H1 (cell line): ENCODE results near the gene TFRC. TPM values are rescaled to one million over a fixed set of nuclear protein-coding genes. Genes with fewer than 3 reads are reported as not detected.

ENCODE experiments used
- CTCF ChIA-PET: fragments of 300-600 bp; sonication (Branson Sonifier 250); formaldehyde crosslinking; loops from one replicate; lab custom pipeline; 2021; ENCODE audit not compliant: partially characterized antibody; lab: Charles Lee
- POLR2A ChIA-PET: fragments of 300-600 bp; sonication (Branson Sonifier 250); formaldehyde crosslinking; loops from one replicate; lab custom pipeline; 2021; ENCODE audit warnings: inconsistent platforms; ENCODE audit not compliant: partially characterized antibody; lab: Charles Lee
- DNase-seq, 2 experiments: peaks; one replicate each; pipeline versions ENCODE4 v3.0.0 to v3.0.0-alpha.2; 2010 to 2022; ENCODE audit warnings: low spot score in 2 of 2, low read depth in 1 of 2, mixed read lengths in 1 of 2
- FAIRE-seq: peaks from 2 replicates; lab custom pipeline; 2011; peaks lifted over from hg19 to GRCh38; lab: Jason Lieb, UNC
- H2AFZ ChIP-seq: 2 replicates; pipeline ENCODE4 v1.8.1; 2012; ENCODE audit warnings: low read length, inconsistent platforms
- H2AK5ac ChIP-seq: 2 replicates; pipeline ENCODE4 v1.6.1; 2013; ENCODE audit warnings: low read depth, low read length
- H2BK120ac ChIP-seq: replicated peaks from 2 replicates; pipeline ENCODE3; 2013; ENCODE audit warnings: low read depth, low read length, inconsistent platforms
- H2BK12ac ChIP-seq: 2 replicates; pipeline ENCODE4 v1.6.1; 2013; ENCODE audit warnings: low read depth, low read length
- H2BK15ac ChIP-seq: 2 replicates; pipeline ENCODE4 v1.6.1; 2013; ENCODE audit warnings: low read length
- H2BK20ac ChIP-seq: 2 replicates; pipeline ENCODE4 v1.6.1; 2013; ENCODE audit warnings: low read length
- H2BK5ac ChIP-seq: 2 replicates; pipeline ENCODE4 v1.6.1; 2013; ENCODE audit warnings: low read depth, low read length
- H3K14ac ChIP-seq: 2 replicates; pipeline ENCODE4 v1.6.1; 2013; ENCODE audit warnings: inconsistent platforms; ENCODE audit not compliant: insufficient read length
- H3K18ac ChIP-seq: 2 replicates; pipeline ENCODE4 v1.6.1; 2013; ENCODE audit warnings: low read length; ENCODE audit errors: extremely low read depth
- H3K23ac ChIP-seq: 2 replicates; pipeline ENCODE4 v1.6.1; 2013; ENCODE audit warnings: inconsistent platforms; ENCODE audit not compliant: insufficient read length
- H3K23me2 ChIP-seq: 2 replicates; pipeline ENCODE4 v1.6.1; 2013; ENCODE audit warnings: low read depth, low read length
- H3K27ac ChIP-seq: 2 replicates; pipeline ENCODE4 v1.6.1; 2011; ENCODE audit warnings: low read depth, low read length, inconsistent platforms
- H3K27me3 ChIP-seq, 4 experiments: replicated peaks in 1 of 4; 1 replicate in 1 of 4; 2 replicates in 3 of 4; pipeline versions ENCODE4 v1.6.1 to v1.8.1; 2011 to 2013; ENCODE audit warnings: low read length in 3 of 4, mild to moderate bottlenecking in 3 of 4, inconsistent platforms in 2 of 4, mixed read lengths in 2 of 4, moderate library complexity in 1 of 4; ENCODE audit not compliant: control insufficient read depth in 3 of 4, insufficient read depth in 3 of 4; ENCODE audit errors: extremely low read depth in 1 of 4
- H3K36me3 ChIP-seq, 4 experiments: 2 replicates each; pipeline versions ENCODE4 v1.6.1 to v1.8.1; 2011 to 2013; ENCODE audit warnings: mild to moderate bottlenecking in 4 of 4, low read length in 3 of 4, moderate library complexity in 2 of 4, control low read depth in 1 of 4, inconsistent platforms in 1 of 4; ENCODE audit not compliant: insufficient read depth in 4 of 4, control insufficient read depth in 2 of 4
- H3K4ac ChIP-seq: replicated peaks from 2 replicates; pipeline ENCODE3; 2013; ENCODE audit warnings: low read length, low read depth, mixed read lengths, inconsistent platforms; ENCODE audit not compliant: insufficient read length
- H3K4me1 ChIP-seq, 4 experiments: replicated peaks in 1 of 4; 1 replicate in 1 of 4; 2 replicates in 3 of 4; pipeline versions ENCODE4 v1.6.1 to v1.8.1; 2011 to 2013; ENCODE audit warnings: low read length in 3 of 4, inconsistent platforms in 2 of 4, mixed read lengths in 1 of 4; ENCODE audit not compliant: insufficient read depth in 4 of 4, control insufficient read depth in 3 of 4
- H3K4me2 ChIP-seq, 2 experiments: 2 replicates each; pipeline versions ENCODE4 v1.6.1 to v1.8.1; 2011 to 2013; ENCODE audit warnings: low read depth in 2 of 2, low read length in 2 of 2, control low read depth in 1 of 2, inconsistent platforms in 1 of 2, mild to moderate bottlenecking in 1 of 2; ENCODE audit not compliant: insufficient read depth in 1 of 2
- H3K4me3 ChIP-seq, 4 experiments: fragments of 200-600, 300-600 bp in 1 of 4; sonication (generic), shearing (Covaris generic), sonication (Bioruptor Twin) in 1 of 4; 2 replicates each; pipeline versions ENCODE4 v1.5.1 to v1.8.1; 2011 to 2016; ENCODE audit warnings: low read length in 4 of 4, low read depth in 3 of 4, control low read depth in 2 of 4, inconsistent platforms in 2 of 4, mild to moderate bottlenecking in 2 of 4, mixed read lengths in 1 of 4, moderate library complexity in 1 of 4; ENCODE audit not compliant: insufficient read depth in 2 of 4; ENCODE audit errors: extremely low read depth in 1 of 4
- H3K56ac ChIP-seq: replicated peaks from 2 replicates; pipeline ENCODE3; 2013; ENCODE audit warnings: low read depth, mild to moderate bottlenecking, mixed read lengths, low read length, inconsistent platforms; ENCODE audit not compliant: insufficient read length
- H3K79me1 ChIP-seq: 2 replicates; pipeline ENCODE4 v1.6.1; 2013; ENCODE audit warnings: low read depth, low read length, control low read depth
- H3K79me2 ChIP-seq, 2 experiments: 2 replicates each; pipeline versions ENCODE4 v1.6.1 to v1.8.1; 2012 to 2013; ENCODE audit warnings: low read length in 2 of 2, mild to moderate bottlenecking in 2 of 2, inconsistent platforms in 1 of 2; ENCODE audit not compliant: insufficient read depth in 2 of 2, control insufficient read depth in 1 of 2
- H3K9ac ChIP-seq, 4 experiments: replicated peaks in 1 of 4; 1 replicate in 1 of 4; 2 replicates in 3 of 4; pipeline versions ENCODE4 v1.6.1 to v1.8.1; 2011 to 2013; ENCODE audit warnings: low read depth in 3 of 4, low read length in 3 of 4, control low read depth in 2 of 4, mild to moderate bottlenecking in 2 of 4, moderate library complexity in 2 of 4, inconsistent platforms in 1 of 4; ENCODE audit errors: extremely low read depth in 1 of 4
- H3K9me3 ChIP-seq, 2 experiments: 2 replicates each; pipeline versions ENCODE4 v1.6.1 to v1.8.1; 2012 to 2013; ENCODE audit warnings: mild to moderate bottlenecking in 2 of 2, moderate library complexity in 2 of 2, control low read depth in 1 of 2, inconsistent platforms in 1 of 2, low read depth in 1 of 2, low read length in 1 of 2, mixed read lengths in 1 of 2; ENCODE audit not compliant: insufficient read depth in 2 of 2
- H4K20me1 ChIP-seq, 2 experiments: replicated peaks in 1 of 2; 2 replicates each; pipeline versions ENCODE3 to v1.8.1; 2011 to 2013; ENCODE audit warnings: inconsistent platforms in 2 of 2, low read length in 2 of 2, mild to moderate bottlenecking in 1 of 2; ENCODE audit not compliant: insufficient read depth in 2 of 2, control insufficient read depth in 1 of 2
- H4K5ac ChIP-seq: 2 replicates; pipeline ENCODE4 v1.6.1; 2013; ENCODE audit warnings: low read length, low read depth, mixed read lengths, inconsistent platforms; ENCODE audit not compliant: insufficient read length
- H4K8ac ChIP-seq: 2 replicates; pipeline ENCODE4 v1.8.0; 2013; ENCODE audit warnings: mild to moderate bottlenecking, moderate library complexity, low read length, inconsistent platforms; ENCODE audit not compliant: insufficient read depth; ENCODE audit errors: extremely low read depth
- H4K91ac ChIP-seq: replicated peaks from 2 replicates; pipeline ENCODE3; 2013; ENCODE audit warnings: low read length, mixed read lengths, inconsistent platforms; ENCODE audit not compliant: insufficient read length
- CBX8 ChIP-seq: fragments of 300-800, 300-1000 bp; sonication (generic); IDR thresholded peaks from 2 replicates; pipeline ENCODE4 v1.7.1; 2016; ENCODE audit warnings: low read depth, low read length, borderline replicate concordance
- EGR1 ChIP-seq: IDR thresholded peaks from 2 replicates; pipeline ENCODE4 v1.6.1; 2011; ENCODE audit warnings: low read depth, low read length, borderline replicate concordance
- HDAC6 ChIP-seq: IDR thresholded peaks from one replicate; pipeline ENCODE4 v1.7.1; 2012; ENCODE audit warnings: low read depth, mild to moderate bottlenecking, inconsistent platforms, low read length, moderate library complexity
- JUN ChIP-seq: IDR thresholded peaks from 2 replicates; pipeline ENCODE4 v1.6.1; 2011; ENCODE audit warnings: low read depth, mild to moderate bottlenecking, improper control_type of control experiment, low read length
- POLR2A ChIP-seq, 2 experiments: IDR thresholded peaks; 1 replicate in 1 of 2; 2 replicates in 1 of 2; pipeline ENCODE4 v1.6.1; 2011; ENCODE audit warnings: low read depth in 2 of 2, low read length in 2 of 2, mild to moderate bottlenecking in 2 of 2; ENCODE audit errors: control extremely low read depth in 1 of 2
- RXRA ChIP-seq: IDR thresholded peaks from 2 replicates; pipeline ENCODE4 v1.6.1; 2011; ENCODE audit warnings: low read depth, mild to moderate bottlenecking, low read length, moderate library complexity; ENCODE audit not compliant: insufficient read depth
- TAF1 ChIP-seq: IDR thresholded peaks from 2 replicates; pipeline ENCODE4 v1.6.1; 2011; ENCODE audit warnings: mild to moderate bottlenecking, low read depth, low read length
- WGBS, 2 experiments: shearing (Covaris generic) in 1 of 2; methylation state at CpG; one replicate each; pipeline versions ENCODE4 v1.1.6 to v1.1.7; 2013 to 2015; ENCODE audit warnings: low lambda C conversion rate in 2 of 2, mixed read lengths in 2 of 2, inconsistent platforms in 1 of 2, low coverage in 1 of 2, missing lambda C conversion rate in 1 of 2; ENCODE audit not compliant: insufficient replicate concordance in 2 of 2, insufficient coverage in 1 of 2, insufficient read length in 1 of 2; ENCODE audit errors: extremely low coverage in 1 of 2, missing lambda C conversion rate in 1 of 2; 5-methylcytosine and 5-hydroxymethylcytosine counted together
- polyA plus RNA-seq, 7 experiments: library from polyadenylated mRNA; depleted of rRNA in 3 of 7; stranded (reverse) in 5 of 7; unstranded in 2 of 7; fragments of >200 nt in 5 of 7; fragments of 200-250 nt in 2 of 7; gene quantifications; 1 replicate in 5 of 7; 2 replicates in 1 of 7; 4 replicates in 1 of 7; pipeline versions ENCODE4 v1.2.1 to v1.2.3, GENCODE V29; 2011 to 2013; ENCODE audit warnings: missing spikeins in 2 of 7, mixed read lengths in 2 of 7
- total RNA-seq: library from RNA; stranded (reverse); fragmentation: NEBNext Ultra II Directional; extraction: Animal tissue kit (Norgen Biotek cat#: 25700); gene quantifications from 2 replicates; pipeline ENCODE4 v1.2.1, GENCODE V29; 2021
- TF ChIP-seq, protein P1 (sequence below): IDR thresholded peaks from 2 replicates; pipeline ENCODE4 v1.6.1; 2012; ENCODE audit warnings: low read length, inconsistent platforms
- TF ChIP-seq, protein P2 (sequence below): IDR thresholded peaks from 2 replicates; pipeline ENCODE4 v1.6.1; 2011; ENCODE audit warnings: low read length, improper control_type of control experiment

The TFRC gene
- total and polyA plus RNA-seq, 2 of the 8 experiments (the other 6 are each of a cell fraction or from before 2014, with no cell fraction given): 67.3 to 161 TPM

- no peak overlapping the region for H2BK20ac ChIP-seq
- no peak overlapping the region for H3K4me3 ChIP-seq
- no peak overlapping the region for H2AK5ac ChIP-seq
- H3K14ac ChIP-seq: no peak overlapping the region
- CTCF ChIA-PET: interaction anchor here (1.2 to 2.6 kb wide), 5 partner anchors 16 to 186 kb away, joined by 3 to 18 read pairs (median 6); partner anchors contain the start of gene ZDHHC19
- H4K91ac ChIP-seq: no peak overlapping the region
- H3K56ac ChIP-seq: no peak overlapping the region
- no peak for FAIRE-seq
- H4K8ac ChIP-seq: no peak overlapping the region
- no peak overlapping the region for H2BK120ac ChIP-seq
- no peak overlapping the region for H3K27ac ChIP-seq
- H4K20me1 ChIP-seq: no peaks in the 10 kb centered on the region
- no peaks in the 10 kb centered on the region for H3K79me1 ChIP-seq
- H2BK12ac ChIP-seq: no peak overlapping the region
- no peak overlapping the region for H3K23ac ChIP-seq
- H3K36me3 ChIP-seq: no peaks in the 10 kb centered on the region
- H3K9ac ChIP-seq: no peak overlapping the region
- no peaks in the 10 kb centered on the region for H3K27me3 ChIP-seq
- no peaks in the 10 kb centered on the region for H3K23me2 ChIP-seq
- no peak overlapping the region for H3K4me2 ChIP-seq
- POLR2A ChIA-PET: no interaction called here
- H3K4me1 ChIP-seq: no peaks in the 10 kb centered on the region
- no peak overlapping the region for H3K18ac ChIP-seq
- no peaks in the 10 kb centered on the region for H3K79me2 ChIP-seq
- peaks cover 0 to 5% of the 10 kb centered on the region in 2 experiments; a peak in 2 of 4 replicates for H3K9me3 ChIP-seq
- no peak overlapping the region for H2BK15ac ChIP-seq
- no peak overlapping the region for H4K5ac ChIP-seq
- no peak overlapping the region for H2AFZ ChIP-seq
- WGBS, 2 experiments: 68% methylated on average over 12 of the region's 12 CpGs; no CpG with 5 or more reads in 1 of the 2 experiments
- no peak overlapping the region for H3K4ac ChIP-seq
- TF ChIP-seq TAF1: no peak
- TF ChIP-seq, protein P1, sequence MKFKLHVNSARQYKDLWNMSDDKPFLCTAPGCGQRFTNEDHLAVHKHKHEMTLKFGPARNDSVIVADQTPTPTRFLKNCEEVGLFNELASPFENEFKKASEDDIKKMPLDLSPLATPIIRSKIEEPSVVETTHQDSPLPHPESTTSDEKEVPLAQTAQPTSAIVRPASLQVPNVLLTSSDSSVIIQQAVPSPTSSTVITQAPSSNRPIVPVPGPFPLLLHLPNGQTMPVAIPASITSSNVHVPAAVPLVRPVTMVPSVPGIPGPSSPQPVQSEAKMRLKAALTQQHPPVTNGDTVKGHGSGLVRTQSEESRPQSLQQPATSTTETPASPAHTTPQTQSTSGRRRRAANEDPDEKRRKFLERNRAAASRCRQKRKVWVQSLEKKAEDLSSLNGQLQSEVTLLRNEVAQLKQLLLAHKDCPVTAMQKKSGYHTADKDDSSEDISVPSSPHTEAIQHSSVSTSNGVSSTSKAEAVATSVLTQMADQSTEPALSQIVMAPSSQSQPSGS: no peak
- no peak for TF ChIP-seq RXRA
- TF ChIP-seq EGR1: no peak
- TF ChIP-seq POLR2A (IDR thresholded peaks at IDR 0.05; ENCODE audit: control extremely low read depth in 1 of 2, low read depth in 2 of 2, low read length in 2 of 2): no peak
- TF ChIP-seq CBX8: no peak
- no peak for TF ChIP-seq HDAC6
- TF ChIP-seq, protein P2, sequence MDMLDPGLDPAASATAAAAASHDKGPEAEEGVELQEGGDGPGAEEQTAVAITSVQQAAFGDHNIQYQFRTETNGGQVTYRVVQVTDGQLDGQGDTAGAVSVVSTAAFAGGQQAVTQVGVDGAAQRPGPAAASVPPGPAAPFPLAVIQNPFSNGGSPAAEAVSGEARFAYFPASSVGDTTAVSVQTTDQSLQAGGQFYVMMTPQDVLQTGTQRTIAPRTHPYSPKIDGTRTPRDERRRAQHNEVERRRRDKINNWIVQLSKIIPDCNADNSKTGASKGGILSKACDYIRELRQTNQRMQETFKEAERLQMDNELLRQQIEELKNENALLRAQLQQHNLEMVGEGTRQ: no peak
- TF ChIP-seq JUN: no peak
- DNase-seq: no peak
- H2BK5ac ChIP-seq: no peak overlapping the region
Observed at GRCh38 chr3:196024968-196025367, 56.9 kb downstream of the TFRC start.
